GM12878 (cell line): ENCODE data around the gene CCDC120. TPM values are rescaled to one million over a fixed set of nuclear protein-coding genes. Genes with fewer than 3 reads are reported as not detected.

ENCODE experiments used
- ATAC-seq: fragments of 200-7000 bp; cut with Tn5 transposase; 3 replicates; pipeline ENCODE4 v1.9.1; 2020; ENCODE audit warnings: mild to moderate bottlenecking, moderate library complexity
- BruUV-seq: library from RNA; stranded (reverse); fragments of 400-500 nt; replicated peaks from 2 replicates; lab custom pipeline; 2021; lab: Mats Ljungman, UMichigan
- CTCF ChIA-PET: fragments of 300-600 bp; sonication (Branson Sonifier 250); formaldehyde crosslinking; extraction: SDS; loops from one replicate; lab custom pipeline; 2021; ENCODE audit warnings: inconsistent platforms; lab: Yijun Ruan, JAX
- POLR2A ChIA-PET: fragments of 350-600 bp; formaldehyde crosslinking; extraction: SDS; loops from one replicate; lab custom pipeline; 2021; ENCODE audit warnings: inconsistent platforms; lab: Charles Lee
- RAD21 ChIA-PET: fragments of 300-600 bp; sonication (Branson Sonifier 250); formaldehyde crosslinking; loops from one replicate; lab custom pipeline; 2023; ENCODE audit warnings: antibody characterized with exemption; ENCODE audit not compliant: unreplicated experiment; lab: Charles Lee
- SMC1A ChIA-PET: fragments of 300-600 bp; sonication (Branson Sonifier 250); formaldehyde crosslinking; loops from one replicate; lab custom pipeline; 2023; ENCODE audit not compliant: unreplicated experiment, uncharacterized antibody; lab: Charles Lee
- DNase-seq: peaks from one replicate; pipeline ENCODE4 v3.0.0-alpha.2; 2011; ENCODE audit warnings: low read depth, low spot score
- FAIRE-seq: peaks from 3 replicates; lab custom pipeline; 2011; peaks lifted over from hg19 to GRCh38; lab: Jason Lieb, UNC
- H2AFZ ChIP-seq: 2 replicates; pipeline ENCODE4 v1.6.0; 2011; ENCODE audit warnings: low read depth, low read length, control low read depth; ENCODE audit not compliant: control insufficient read depth
- H3K27ac ChIP-seq: 2 replicates; pipeline ENCODE4 v1.5.1; 2011; ENCODE audit warnings: control low read depth; ENCODE audit not compliant: control insufficient read depth, insufficient read depth
- H3K27me3 ChIP-seq, 2 experiments: replicated peaks in 1 of 2; 2 replicates each; pipeline versions ENCODE4 v1.6.0 to v1.6.1; 2011; ENCODE audit warnings: low read length in 1 of 2; ENCODE audit not compliant: control insufficient read depth in 2 of 2, insufficient read depth in 2 of 2
- H3K36me3 ChIP-seq, 2 experiments: 2 replicates each; pipeline ENCODE4 v1.5.1; 2011; ENCODE audit warnings: low read length in 1 of 2; ENCODE audit not compliant: control insufficient read depth in 2 of 2, insufficient read depth in 2 of 2
- H3K4me1 ChIP-seq: 2 replicates; pipeline ENCODE4 v1.6.1; 2011; ENCODE audit warnings: mild to moderate bottlenecking, low read length, moderate library complexity, mixed read lengths; ENCODE audit not compliant: control insufficient read depth, insufficient read depth
- H3K4me2 ChIP-seq: 2 replicates; pipeline ENCODE4 v1.6.0; 2011; ENCODE audit warnings: control low read depth; ENCODE audit not compliant: control insufficient read depth, insufficient read depth
- H3K4me3 ChIP-seq: fragments of 200-600 bp; sonication (generic); 2 replicates; pipeline ENCODE4 v1.5.1; 2016
- H3K79me2 ChIP-seq: 2 replicates; pipeline ENCODE4 v1.6.0; 2011; ENCODE audit warnings: low read length; ENCODE audit not compliant: control insufficient read depth, insufficient read depth
- H3K9ac ChIP-seq: 2 replicates; pipeline ENCODE4 v1.8.0; 2011; ENCODE audit warnings: low read length, control low read depth, mixed read lengths; ENCODE audit not compliant: control insufficient read depth, insufficient read depth
- H3K9me3 ChIP-seq: replicated peaks from 3 replicates; pipeline ENCODE4 v1.5.1; 2011; ENCODE audit warnings: mild to moderate bottlenecking, low read length; ENCODE audit not compliant: control insufficient read depth, insufficient read depth
- H4K20me1 ChIP-seq: 2 replicates; pipeline ENCODE4 v1.6.0; 2011; ENCODE audit not compliant: control insufficient read depth, insufficient read depth
- ASH2L ChIP-seq: fragments of 300-600, 200-600 bp; sonication (generic); IDR thresholded peaks from 2 replicates; pipeline ENCODE4 v1.6.1; 2017; ENCODE audit warnings: low read depth, mild to moderate bottlenecking, borderline replicate concordance
- BRCA1 ChIP-seq: IDR thresholded peaks from 2 replicates; pipeline ENCODE4 v1.6.1; 2011; ENCODE audit warnings: low read depth, low read length, improper control_type of control experiment
- CBX3 ChIP-seq: fragments of 200-600 bp; sonication (generic); IDR thresholded peaks from 2 replicates; pipeline ENCODE4 v1.6.1; 2016; ENCODE audit warnings: low read depth, borderline replicate concordance
- CHD2 ChIP-seq: IDR thresholded peaks from 2 replicates; pipeline ENCODE4 v1.6.1; 2011; ENCODE audit warnings: low read depth, low read length, improper control_type of control experiment, borderline replicate concordance
- DPF2 ChIP-seq: fragments of 450-650 bp; IDR thresholded peaks from 2 replicates; pipeline ENCODE4 v1.6.1; 2017; ENCODE audit warnings: mild to moderate bottlenecking
- IKZF1 ChIP-seq: fragments of 450-650 bp; conservative IDR thresholded peaks from 2 replicates; pipeline ENCODE4 v1.6.1; 2017; ENCODE audit warnings: antibody characterized with exemption, mild to moderate bottlenecking
- MEF2B ChIP-seq: fragments of 450-650 bp; IDR thresholded peaks from 2 replicates; pipeline ENCODE4 v1.6.1; 2018; ENCODE audit warnings: mild to moderate bottlenecking, moderate library complexity; ENCODE audit not compliant: partially characterized antibody, poor library complexity, severe bottlenecking
- MYB ChIP-seq: fragments of 150-350 bp; IDR thresholded peaks from 2 replicates; pipeline ENCODE4 v1.6.1; 2014; ENCODE audit warnings: mild to moderate bottlenecking, low read depth, low read length, borderline replicate concordance
- NFIC ChIP-seq: IDR thresholded peaks from 2 replicates; pipeline ENCODE4 v1.6.1; 2012; ENCODE audit warnings: low read depth, mild to moderate bottlenecking, inconsistent platforms, low read length, moderate library complexity
- NRF1 ChIP-seq: conservative IDR thresholded peaks from 2 replicates; pipeline ENCODE4 v1.6.1; 2011; ENCODE audit warnings: mild to moderate bottlenecking, low read depth, low read length, improper control_type of control experiment
- PAX5 ChIP-seq: IDR thresholded peaks from 2 replicates; pipeline ENCODE4 v1.6.1; 2011; ENCODE audit warnings: low read depth, low read length, borderline replicate concordance
- PAX8 ChIP-seq: fragments of 450-650 bp; IDR thresholded peaks from 2 replicates; pipeline ENCODE4 v1.6.1; 2017; ENCODE audit warnings: mild to moderate bottlenecking, moderate library complexity
- POLR2AphosphoS5 ChIP-seq: IDR thresholded peaks from 2 replicates; pipeline ENCODE4 v1.6.1; 2011; ENCODE audit warnings: mild to moderate bottlenecking, low read length, inconsistent platforms
- RFX5 ChIP-seq: IDR thresholded peaks from 2 replicates; pipeline ENCODE4 v1.6.1; 2011; ENCODE audit warnings: low read depth, low read length, improper control_type of control experiment
- SIN3A ChIP-seq: IDR thresholded peaks from 2 replicates; pipeline ENCODE4 v1.6.1; 2012; ENCODE audit warnings: low read depth, low read length, improper control_type of control experiment
- SMAD1 ChIP-seq: fragments of 450-650 bp; IDR thresholded peaks from 2 replicates; pipeline ENCODE4 v1.6.1; 2018; ENCODE audit warnings: mild to moderate bottlenecking, low read depth; ENCODE audit not compliant: partially characterized antibody
- SMC3 ChIP-seq: IDR thresholded peaks from 2 replicates; pipeline ENCODE4 v1.6.1; 2011; ENCODE audit warnings: low read length, improper control_type of control experiment, borderline replicate concordance
- STAT1 ChIP-seq: fragments of 450-650 bp; conservative IDR thresholded peaks from 2 replicates; pipeline ENCODE4 v1.6.1; 2014; ENCODE audit warnings: antibody characterized with exemption, mild to moderate bottlenecking
- TCF7 ChIP-seq: IDR thresholded peaks from 2 replicates; pipeline ENCODE4 v1.6.1; 2014; ENCODE audit warnings: antibody characterized with exemption, borderline replicate concordance
- YY1 ChIP-seq: IDR thresholded peaks from 2 replicates; pipeline ENCODE4 v1.6.1; 2011; ENCODE audit warnings: low read depth, mild to moderate bottlenecking, low read length
- ZNF217 ChIP-seq: fragments of 450-650 bp; IDR thresholded peaks from 2 replicates; pipeline ENCODE4 v1.6.1; 2017; ENCODE audit warnings: antibody characterized with exemption, mild to moderate bottlenecking
- WGBS: methylation state at CpG from one replicate; pipeline ENCODE4 v1.1.6; 2016; ENCODE audit warnings: low lambda C conversion rate; ENCODE audit not compliant: insufficient replicate concordance, insufficient coverage; ENCODE audit errors: missing lambda C conversion rate; 5-methylcytosine and 5-hydroxymethylcytosine counted together
- in situ Hi-C: fragments of 300-500 bp; cut with MboI; formaldehyde crosslinking; loops from 9 replicates; pipeline ENCODE4 v1.14.3; 2018; ENCODE audit warnings: mixed read lengths
- intact Hi-C: fragments of 100-400 bp; cut with micrococcal nuclease; formaldehyde crosslinking; loops from one replicate; pipeline ENCODE4 v1.14.2; 2022; ENCODE audit not compliant: unreplicated experiment
- polyA plus RNA-seq, 11 experiments: library from polyadenylated mRNA; depleted of rRNA in 4 of 11; unstranded in 6 of 11; stranded (reverse) in 5 of 11; fragments of >200 nt; fragmentation: Nextera tagmentation in 4 of 11; fragmentation: Illumina TruSeq in 1 of 11; extraction: Ambion mirVana in 4 of 11; extraction: Trizol in 1 of 11; gene quantifications; 1 replicate in 1 of 11; 2 replicates in 10 of 11; pipeline versions ENCODE4 v1.2.1 to v1.2.3, GENCODE V29; 2011 to 2016; ENCODE audit warnings: inconsistent platforms in 2 of 11, missing spikeins in 2 of 11, low read depth in 1 of 11
- total RNA-seq, 4 experiments: library from RNA; depleted of rRNA in 3 of 4; stranded (reverse); fragments of >200 nt in 3 of 4; fragmentation: Illumina TruSeq in 1 of 4; extraction: Trizol in 1 of 4; gene quantifications; 2 replicates each; pipeline versions ENCODE4 v1.2.1 to v1.2.3, GENCODE V29; 2013 to 2021
- TF ChIP-seq, protein P1 (sequence below): fragments of 150-350 bp; IDR thresholded peaks from 2 replicates; pipeline ENCODE4 v1.6.1; 2014; ENCODE audit warnings: mild to moderate bottlenecking, low read depth, low read length
- TF ChIP-seq, protein P2 (sequence below): fragments of 450-650 bp; IDR thresholded peaks from 2 replicates; pipeline ENCODE4 v1.6.1; 2017; ENCODE audit warnings: borderline replicate concordance
- TF ChIP-seq, protein P3 (sequence below): IDR thresholded peaks from 2 replicates; pipeline ENCODE4 v1.6.1; 2012; ENCODE audit warnings: low read depth, low read length, improper control_type of control experiment

Gene CCDC120
- total and polyA plus RNA-seq, 10 of the 15 experiments (the other 5 are each of a cell fraction or from before 2014, with no cell fraction given): 0.11 to 4.1 (median 0.76) TPM

DNA sequence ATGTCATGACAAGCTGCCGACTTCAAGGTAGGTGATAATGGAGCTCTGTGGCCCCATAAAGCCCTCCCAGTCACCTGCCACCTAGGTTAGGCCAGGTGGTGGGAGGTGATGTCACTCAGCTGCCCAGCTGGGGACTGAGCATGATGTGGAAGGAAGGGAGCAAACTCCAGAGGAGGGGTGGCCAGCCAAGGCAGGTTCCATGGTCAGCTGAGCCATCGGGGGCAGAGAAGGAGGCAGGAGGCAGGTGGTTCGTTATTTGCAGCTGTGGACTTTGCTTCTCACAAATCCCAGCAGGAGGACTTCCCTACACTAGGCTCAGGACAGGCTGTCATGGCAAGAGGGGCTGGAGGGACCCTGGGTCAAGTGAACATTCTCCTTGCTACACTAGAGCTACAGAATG lies 2.1 kb downstream of the CCDC120 start:
- CTCF ChIA-PET: no interaction called here

DNA sequence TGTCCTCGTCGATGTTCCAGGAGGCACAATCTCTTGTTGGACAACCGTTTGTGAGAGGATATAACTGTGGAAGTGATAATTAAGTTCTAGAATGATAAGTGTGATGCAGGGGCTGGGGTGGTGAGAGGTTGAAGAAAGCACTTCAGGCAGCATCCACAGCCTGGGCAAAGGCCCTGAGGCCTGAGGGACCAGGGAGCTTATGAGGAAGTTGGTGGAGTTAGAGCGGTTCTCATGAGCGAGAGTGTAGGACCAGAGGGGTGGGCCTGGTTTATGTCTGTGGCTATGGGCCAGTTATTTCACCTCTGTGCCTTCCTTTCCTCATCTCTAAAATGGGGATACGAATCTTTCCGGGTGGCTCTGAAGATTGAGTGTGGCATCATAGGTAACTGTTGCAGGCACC lies 2.7 kb downstream of the CCDC120 start:
- Histone ChIP-seq H3K27me3 (no peaks in the 10 kb centered on the region), H3K4me1 (no peaks in the 10 kb centered on the region), H3K79me2 (no peaks in the 10 kb centered on the region), H2AFZ (no peak overlapping the region), H3K36me3 (no peaks in the 10 kb centered on the region), H3K27ac (no peak overlapping the region), H3K4me2 (no peak overlapping the region), H3K9me3 (no peaks in the 10 kb centered on the region), H4K20me1 (no peaks in the 10 kb centered on the region), H3K4me3 (no peak overlapping the region), H3K9ac (no peak overlapping the region)
- ChIA-PET SMC1A (no interaction called here), POLR2A (no interaction called here), CTCF (no interaction called here), RAD21 (no interaction called here)
- no peak for FAIRE-seq
- in situ Hi-C loops: no loop called here
- no peak for ATAC-seq
- intact Hi-C loops: no loop called here
- no peak for DNase-seq
- WGBS: 72% methylated on average over 7 of the region's 7 CpGs
- no TSS peak for BruUV-seq
- TF ChIP-seq NFIC (no peak), YY1 (no peak), MYB (no peak), SIN3A (no peak), RFX5 (no peak), ZNF217 (no peak), PAX8 (no peak), IKZF1 (no peak)
- TF ChIP-seq, protein P1, sequence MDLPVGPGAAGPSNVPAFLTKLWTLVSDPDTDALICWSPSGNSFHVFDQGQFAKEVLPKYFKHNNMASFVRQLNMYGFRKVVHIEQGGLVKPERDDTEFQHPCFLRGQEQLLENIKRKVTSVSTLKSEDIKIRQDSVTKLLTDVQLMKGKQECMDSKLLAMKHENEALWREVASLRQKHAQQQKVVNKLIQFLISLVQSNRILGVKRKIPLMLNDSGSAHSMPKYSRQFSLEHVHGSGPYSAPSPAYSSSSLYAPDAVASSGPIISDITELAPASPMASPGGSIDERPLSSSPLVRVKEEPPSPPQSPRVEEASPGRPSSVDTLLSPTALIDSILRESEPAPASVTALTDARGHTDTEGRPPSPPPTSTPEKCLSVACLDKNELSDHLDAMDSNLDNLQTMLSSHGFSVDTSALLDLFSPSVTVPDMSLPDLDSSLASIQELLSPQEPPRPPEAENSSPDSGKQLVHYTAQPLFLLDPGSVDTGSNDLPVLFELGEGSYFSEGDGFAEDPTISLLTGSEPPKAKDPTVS: no peak
- TF ChIP-seq, protein P2, sequence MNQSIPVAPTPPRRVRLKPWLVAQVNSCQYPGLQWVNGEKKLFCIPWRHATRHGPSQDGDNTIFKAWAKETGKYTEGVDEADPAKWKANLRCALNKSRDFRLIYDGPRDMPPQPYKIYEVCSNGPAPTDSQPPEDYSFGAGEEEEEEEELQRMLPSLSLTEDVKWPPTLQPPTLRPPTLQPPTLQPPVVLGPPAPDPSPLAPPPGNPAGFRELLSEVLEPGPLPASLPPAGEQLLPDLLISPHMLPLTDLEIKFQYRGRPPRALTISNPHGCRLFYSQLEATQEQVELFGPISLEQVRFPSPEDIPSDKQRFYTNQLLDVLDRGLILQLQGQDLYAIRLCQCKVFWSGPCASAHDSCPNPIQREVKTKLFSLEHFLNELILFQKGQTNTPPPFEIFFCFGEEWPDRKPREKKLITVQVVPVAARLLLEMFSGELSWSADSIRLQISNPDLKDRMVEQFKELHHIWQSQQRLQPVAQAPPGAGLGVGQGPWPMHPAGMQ: no peak

More for the DNA sequence above, 2.1 kb downstream of the CCDC120 start:
- FAIRE-seq (no peak), DNase-seq (no peak), ATAC-seq (no peak)
- Histone ChIP-seq H3K4me1 (no peaks in the 10 kb centered on the region), H2AFZ (no peak overlapping the region), H3K27ac (no peak overlapping the region), H3K4me2 (no peak overlapping the region), H3K79me2 (no peaks in the 10 kb centered on the region), H4K20me1 (no peaks in the 10 kb centered on the region), H3K9me3 (no peaks in the 10 kb centered on the region), H3K36me3 (no peaks in the 10 kb centered on the region), H3K27me3 (no peaks in the 10 kb centered on the region), H3K4me3 (no peak overlapping the region), H3K9ac (no peak overlapping the region)
- 62% methylated on average over 3 of the region's 3 CpGs for WGBS
- POLR2A ChIA-PET: no interaction called here
- RAD21 ChIA-PET: no interaction called here
- BruUV-seq: no TSS peak
- TF ChIP-seq PAX5 (no peak), TCF7 (no peak), SMAD1 (no peak), POLR2AphosphoS5 (no peak), ASH2L (no peak), DPF2 (no peak), CHD2 (no peak), NRF1 (no peak), CBX3 (no peak), STAT1 (no peak), SMC3 (no peak), BRCA1 (no peak), MEF2B (no peak)
- TF ChIP-seq, protein P3, sequence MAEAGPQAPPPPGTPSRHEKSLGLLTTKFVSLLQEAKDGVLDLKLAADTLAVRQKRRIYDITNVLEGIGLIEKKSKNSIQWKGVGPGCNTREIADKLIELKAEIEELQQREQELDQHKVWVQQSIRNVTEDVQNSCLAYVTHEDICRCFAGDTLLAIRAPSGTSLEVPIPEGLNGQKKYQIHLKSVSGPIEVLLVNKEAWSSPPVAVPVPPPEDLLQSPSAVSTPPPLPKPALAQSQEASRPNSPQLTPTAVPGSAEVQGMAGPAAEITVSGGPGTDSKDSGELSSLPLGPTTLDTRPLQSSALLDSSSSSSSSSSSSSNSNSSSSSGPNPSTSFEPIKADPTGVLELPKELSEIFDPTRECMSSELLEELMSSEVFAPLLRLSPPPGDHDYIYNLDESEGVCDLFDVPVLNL: no peak
- SMC1A ChIA-PET: no interaction called here
- intact Hi-C loops (no loop called here), in situ Hi-C loops (no loop called here)
